Glutamatergic neuron (in vitro differentiated cells): Measurements from ENCODE around the gene STXBP5. TPM values are rescaled to one million over a fixed set of nuclear protein-coding genes. Genes with fewer than 3 reads are reported as not detected.

Source experiments
- DNase-seq: peaks from one replicate; pipeline ENCODE4 v3.0.0; 2022
- H3K27ac Mint-ChIP-seq: one replicate; pipeline ENCODE4 v1.8.0; 2020; ENCODE audit warnings: mild to moderate bottlenecking, mixed read lengths, inconsistent platforms; ENCODE audit not compliant: unreplicated experiment
- H3K27me3 Mint-ChIP-seq: one replicate; pipeline ENCODE4 v1.8.0; 2020; ENCODE audit warnings: mild to moderate bottlenecking, moderate library complexity, mixed read lengths, inconsistent platforms; ENCODE audit not compliant: unreplicated experiment
- H3K36me3 Mint-ChIP-seq: one replicate; pipeline ENCODE4 v1.8.0; 2020; ENCODE audit warnings: mild to moderate bottlenecking, mixed read lengths, inconsistent platforms; ENCODE audit not compliant: unreplicated experiment
- H3K4me1 Mint-ChIP-seq: one replicate; pipeline ENCODE4 v1.8.0; 2020; ENCODE audit warnings: mild to moderate bottlenecking, low read depth, mixed read lengths, inconsistent platforms; ENCODE audit not compliant: unreplicated experiment
- H3K4me3 Mint-ChIP-seq: one replicate; pipeline ENCODE4 v1.8.0; 2020; ENCODE audit warnings: mild to moderate bottlenecking, mixed read lengths, inconsistent platforms; ENCODE audit not compliant: unreplicated experiment
- H3K9me3 Mint-ChIP-seq: one replicate; pipeline ENCODE4 v1.8.0; 2020; ENCODE audit warnings: mild to moderate bottlenecking, moderate library complexity, mixed read lengths, inconsistent platforms; ENCODE audit not compliant: unreplicated experiment
- CTCF ChIP-seq: fragments of 200-600 bp; sonication (generic); IDR thresholded peaks from one replicate; pipeline ENCODE4 v1.5.0; 2021; ENCODE audit not compliant: partially characterized antibody, unreplicated experiment
- total RNA-seq: library from RNA; stranded (reverse); fragmentation: NEBNext Ultra II Directional; extraction: Animal tissue kit (Norgen Biotek cat#: 25700); gene quantifications from one replicate; pipeline ENCODE4 v1.2.1, GENCODE V29; 2021; ENCODE audit not compliant: unreplicated experiment

The STXBP5 gene
- total RNA-seq, 1 donor from 2014 or later: 14.6 TPM

GRCh38 chr6:147274012-147274411 lies 69.8 kb downstream of the STXBP5 start:
- H3K4me1 Mint-ChIP-seq: no peaks in the 10 kb centered on the region

GRCh38 chr6:147274776-147275175 lies 70.6 kb downstream of the STXBP5 start:
- peaks cover 5% of the 10 kb centered on the region for H3K36me3 Mint-ChIP-seq
- no peak for DNase-seq
- H3K4me3 Mint-ChIP-seq: no peak overlapping the region
- H3K9me3 Mint-ChIP-seq: no peaks in the 10 kb centered on the region
- no peaks in the 10 kb centered on the region for H3K27me3 Mint-ChIP-seq
- no peaks in the 10 kb centered on the region for H3K4me1 Mint-ChIP-seq
- no peak overlapping the region for H3K27ac Mint-ChIP-seq
- TF ChIP-seq CTCF: no peak

More at GRCh38 chr6:147274012-147274411, 69.8 kb downstream of the STXBP5 start:
- Mint-ChIP-seq H3K27ac (no peak overlapping the region), H3K9me3 (peaks cover 1% of the 10 kb centered on the region), H3K36me3 (peaks cover 5% of the 10 kb centered on the region), H3K4me3 (no peak overlapping the region), H3K27me3 (no peaks in the 10 kb centered on the region)
- TF ChIP-seq CTCF: no peak
- DNase-seq: no peak

GRCh38 chr6:147278891-147279290 lies 74.7 kb downstream of the STXBP5 start:
- no peaks in the 10 kb centered on the region for H3K27me3 Mint-ChIP-seq
- TF ChIP-seq CTCF: no peak
- no peaks in the 10 kb centered on the region for H3K4me1 Mint-ChIP-seq
- peaks cover 5% of the 10 kb centered on the region for H3K36me3 Mint-ChIP-seq
- H3K9me3 Mint-ChIP-seq: no peaks in the 10 kb centered on the region
- no peak overlapping the region for H3K27ac Mint-ChIP-seq
- no peak for DNase-seq
- no peak overlapping the region for H3K4me3 Mint-ChIP-seq

- no peak for TF ChIP-seq CTCF
- H3K36me3 Mint-ChIP-seq: peaks cover 5% of the 10 kb centered on the region
- no peak overlapping the region for H3K27ac Mint-ChIP-seq
- DNase-seq: no peak
- no peak overlapping the region for H3K4me3 Mint-ChIP-seq
- H3K27me3 Mint-ChIP-seq: no peaks in the 10 kb centered on the region
- no peaks in the 10 kb centered on the region for H3K9me3 Mint-ChIP-seq
- H3K4me1 Mint-ChIP-seq: no peaks in the 10 kb centered on the region
These were observed 75.2 kb downstream of the STXBP5 start for GRCh38 chr6:147279427-147279826.

GRCh38 chr6:147281895-147282565 lies 77.8 kb downstream of the STXBP5 start:
- peaks cover 5% of the 10 kb centered on the region for H3K36me3 Mint-ChIP-seq
- H3K27me3 Mint-ChIP-seq: no peaks in the 10 kb centered on the region
- no peak overlapping the region for H3K27ac Mint-ChIP-seq
- H3K9me3 Mint-ChIP-seq: no peaks in the 10 kb centered on the region
- no peak overlapping the region for H3K4me3 Mint-ChIP-seq
- no peaks in the 10 kb centered on the region for H3K4me1 Mint-ChIP-seq
- DNase-seq: no peak
- no peak for TF ChIP-seq CTCF
